Small intestine (tissue), 7 donors: ENCODE results near the gene ADAMTSL1. TPM values are rescaled to one million over a fixed set of nuclear protein-coding genes. Genes with fewer than 3 reads are reported as not detected.

Source experiments
- DNase-seq, 2 donors: peaks; one replicate each; pipeline versions ENCODE4 v3.0.0 to v3.0.0-alpha.2; 2013
- FAIRE-seq: peaks from 2 replicates; lab custom pipeline; 2012; peaks lifted over from hg19 to GRCh38; lab: Jason Lieb, UNC
- H3K27ac ChIP-seq, 3 donors: one replicate each; pipeline ENCODE4 v1.5.1; 2013; ENCODE audit warnings: low read length in 2 of 3, mild to moderate bottlenecking in 2 of 3, control low read depth in 1 of 3, inconsistent platforms in 1 of 3, low read depth in 1 of 3, moderate library complexity in 1 of 3
- H3K27me3 ChIP-seq, 3 donors: one replicate each; pipeline ENCODE4 v1.6.1; 2013; ENCODE audit warnings: low read length in 3 of 3, inconsistent platforms in 1 of 3; ENCODE audit not compliant: control insufficient read depth in 3 of 3, insufficient read depth in 3 of 3
- H3K36me3 ChIP-seq, 3 donors: one replicate each; pipeline ENCODE4 v1.6.1; 2013; ENCODE audit warnings: low read length in 3 of 3, inconsistent platforms in 1 of 3, low read depth in 1 of 3, mild to moderate bottlenecking in 1 of 3, moderate library complexity in 1 of 3; ENCODE audit not compliant: control insufficient read depth in 3 of 3, insufficient read depth in 2 of 3
- H3K4me1 ChIP-seq, 3 donors: one replicate each; pipeline ENCODE4 v1.6.1; 2013; ENCODE audit warnings: low read length in 2 of 3, inconsistent platforms in 1 of 3, low read depth in 1 of 3, mild to moderate bottlenecking in 1 of 3, moderate library complexity in 1 of 3; ENCODE audit not compliant: control insufficient read depth in 3 of 3, insufficient read depth in 2 of 3
- H3K4me3 ChIP-seq, 3 donors: one replicate each; pipeline ENCODE4 v1.5.1; 2013; ENCODE audit warnings: low read length in 3 of 3, control low read depth in 1 of 3, inconsistent platforms in 1 of 3, low read depth in 1 of 3, mild to moderate bottlenecking in 1 of 3, moderate library complexity in 1 of 3
- H3K9me3 ChIP-seq, 2 donors: one replicate each; pipeline ENCODE4 v1.6.1; 2013; ENCODE audit warnings: low read depth in 1 of 2, low read length in 1 of 2; ENCODE audit not compliant: control insufficient read depth in 2 of 2, insufficient read depth in 1 of 2
- WGBS, 3 donors: extraction: QIAGEN DNeasy Blood & Tissue Kit; methylation state at CpG; one replicate each; pipeline ENCODE4 v1.1.7; 2013; 5-methylcytosine and 5-hydroxymethylcytosine counted together
- polyA plus RNA-seq, 4 donors: library from polyadenylated mRNA; stranded (reverse) in 3 of 4; unstranded in 1 of 4; fragments of 200-250 nt in 3 of 4; fragments of 120-200 nt in 1 of 4; gene quantifications; one replicate each; pipeline versions ENCODE4 v1.2.1 to v1.2.3, GENCODE V29; 2013
- donor health status: healthy with polysubstance abuse.
- donor health status: control.
- donor health status: control.
- donor health status: Bipolar disorder and iron deficiency.
- donor health status: healthy.

The ADAMTSL1 gene
- polyA plus RNA-seq, 4 donors: 0.97 to 1.6 TPM; not detected in 2

- no peak for FAIRE-seq
Measured at GRCh38 chr9:18632632-18633403, 158.9 kb downstream of the ADAMTSL1 start.

DNA sequence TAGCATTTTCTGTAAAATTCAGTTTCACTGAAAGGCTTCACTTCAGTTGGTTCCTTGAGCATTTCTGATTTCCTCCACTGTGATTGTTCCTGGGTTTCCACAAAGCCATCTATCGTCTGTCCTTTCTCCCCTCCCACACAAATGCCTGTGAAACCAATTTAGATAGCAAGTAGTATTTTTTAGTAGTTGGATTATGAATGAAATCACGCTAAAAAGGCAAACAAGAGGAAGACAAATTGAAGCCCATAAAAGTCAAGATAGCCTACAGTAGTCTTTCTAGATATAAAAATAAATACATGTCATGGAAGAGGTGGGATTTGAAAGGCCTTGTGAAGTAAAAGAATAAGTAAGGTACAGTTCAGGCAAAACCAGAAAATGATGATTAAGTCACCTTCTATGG, 162.8 kb downstream of the ADAMTSL1 start:
- no peaks in the 10 kb centered on the region for H3K27me3 ChIP-seq
- FAIRE-seq: no peak
- DNase-seq: no peak
- WGBS, 3 donors: 28 to 46% (median 43%) methylated on average over 2 of the region's 2 CpGs
- H3K4me1 ChIP-seq: no peaks in the 10 kb centered on the region
- H3K27ac ChIP-seq: no peak overlapping the region
- no peak overlapping the region for H3K4me3 ChIP-seq
- H3K9me3 ChIP-seq: no peaks in the 10 kb centered on the region
- no peaks in the 10 kb centered on the region for H3K36me3 ChIP-seq

More at GRCh38 chr9:18632632-18633403, 158.9 kb downstream of the ADAMTSL1 start:
- DNase-seq: no peak
- H3K4me3 ChIP-seq: no peak overlapping the region
- no peaks in the 10 kb centered on the region for H3K9me3 ChIP-seq
- no peaks in the 10 kb centered on the region for H3K27me3 ChIP-seq
- H3K4me1 ChIP-seq: no peaks in the 10 kb centered on the region
- 47 to 75% (median 60%) methylated on average over 5 of the region's 5 CpGs for WGBS, 3 donors
- H3K27ac ChIP-seq: peak overlapping the region in 1 of 3 donors; percentile 45
- no peaks in the 10 kb centered on the region for H3K36me3 ChIP-seq

- H3K4me1 ChIP-seq: no peaks in the 10 kb centered on the region
- FAIRE-seq (no peak), DNase-seq (no peak)
- WGBS, 3 donors: 65 to 73% (median 69%) methylated on average over 7 of the region's 7 CpGs
- H3K9me3 ChIP-seq: no peaks in the 10 kb centered on the region
- H3K27ac ChIP-seq: no peak overlapping the region
- H3K4me3 ChIP-seq: no peak overlapping the region
- no peaks in the 10 kb centered on the region for H3K27me3 ChIP-seq
- H3K36me3 ChIP-seq: no peaks in the 10 kb centered on the region
Measured at GRCh38 chr9:18638371-18639249, 164.7 kb downstream of the ADAMTSL1 start.

- FAIRE-seq (no peak), DNase-seq (no peak)
- WGBS, 3 donors: 75 to 90% (median 80%) methylated on average over 4 of the region's 4 CpGs
- Histone ChIP-seq H3K27ac (no peak overlapping the region), H3K27me3 (no peaks in the 10 kb centered on the region), H3K9me3 (no peaks in the 10 kb centered on the region), H3K4me1 (no peaks in the 10 kb centered on the region), H3K36me3 (no peaks in the 10 kb centered on the region), H3K4me3 (no peak overlapping the region)
Measured at GRCh38 chr9:18639911-18640310, 166.0 kb downstream of the ADAMTSL1 start.

- Histone ChIP-seq H3K4me3 (no peak overlapping the region), H3K4me1 (no peaks in the 10 kb centered on the region), H3K36me3 (no peaks in the 10 kb centered on the region), H3K27me3 (no peaks in the 10 kb centered on the region), H3K27ac (no peak overlapping the region), H3K9me3 (no peaks in the 10 kb centered on the region)
- DNase-seq (no peak), FAIRE-seq (no peak)
- 80 to 83% (median 80%) methylated on average over 5 of the region's 5 CpGs for WGBS, 3 donors
Measured at GRCh38 chr9:18658804-18659705, 185.1 kb downstream of the ADAMTSL1 start.

DNA sequence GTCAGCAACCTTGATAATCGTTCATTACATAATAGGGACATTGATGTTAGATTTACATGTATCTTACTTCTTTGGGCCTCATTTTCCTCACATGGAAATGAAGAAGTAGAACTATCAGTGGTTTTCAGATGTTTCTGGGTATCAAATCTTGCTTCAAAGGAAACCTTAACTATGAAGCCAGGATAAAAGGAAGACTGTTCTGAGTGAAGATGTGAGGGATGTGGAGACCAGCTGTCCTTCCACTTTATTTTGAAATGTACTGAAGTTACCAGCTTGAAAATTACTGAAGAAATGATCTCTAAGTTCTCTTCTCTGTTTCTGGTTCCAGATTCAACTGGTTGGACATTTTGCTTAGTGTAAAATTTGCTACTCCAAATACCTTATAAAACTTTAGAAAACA, 186.0 kb downstream of the ADAMTSL1 start:
- Histone ChIP-seq H3K27ac (no peak overlapping the region), H3K4me3 (no peak overlapping the region), H3K36me3 (no peaks in the 10 kb centered on the region), H3K27me3 (no peaks in the 10 kb centered on the region), H3K9me3 (no peaks in the 10 kb centered on the region), H3K4me1 (no peaks in the 10 kb centered on the region)
- no peak for FAIRE-seq
- WGBS, 3 donors: 53 to 86% (median 69%) methylated on average over 1 of the region's 1 CpG
- no peak for DNase-seq

DNA sequence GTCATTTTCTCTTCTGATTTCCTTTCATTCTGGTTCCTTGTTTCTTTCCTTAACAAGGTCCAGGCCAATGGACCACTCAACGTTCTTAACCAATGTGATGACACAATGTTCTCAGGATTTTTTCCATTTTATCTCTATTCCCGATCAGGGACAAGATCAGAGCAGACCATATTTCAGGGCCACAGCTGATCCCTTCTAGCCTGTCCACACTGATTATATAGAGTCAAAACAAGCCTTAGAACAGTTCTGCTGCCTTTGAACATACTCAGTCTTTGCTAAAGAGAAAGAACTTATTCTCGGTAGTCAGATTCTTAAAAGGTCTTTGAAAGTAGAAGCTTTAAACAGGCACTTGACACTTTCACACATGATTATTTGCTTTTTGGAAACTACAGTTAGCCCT, 188.4 kb downstream of the ADAMTSL1 start:
- no peak for FAIRE-seq
- H3K4me3 ChIP-seq: no peak overlapping the region
- 78 to 80% (median 78%) methylated on average over 3 of the region's 3 CpGs for WGBS, 3 donors
- H3K27me3 ChIP-seq: no peaks in the 10 kb centered on the region
- no peaks in the 10 kb centered on the region for H3K36me3 ChIP-seq
- no peaks in the 10 kb centered on the region for H3K4me1 ChIP-seq
- H3K9me3 ChIP-seq: no peaks in the 10 kb centered on the region
- DNase-seq: no peak
- H3K27ac ChIP-seq: no peak overlapping the region

DNA sequence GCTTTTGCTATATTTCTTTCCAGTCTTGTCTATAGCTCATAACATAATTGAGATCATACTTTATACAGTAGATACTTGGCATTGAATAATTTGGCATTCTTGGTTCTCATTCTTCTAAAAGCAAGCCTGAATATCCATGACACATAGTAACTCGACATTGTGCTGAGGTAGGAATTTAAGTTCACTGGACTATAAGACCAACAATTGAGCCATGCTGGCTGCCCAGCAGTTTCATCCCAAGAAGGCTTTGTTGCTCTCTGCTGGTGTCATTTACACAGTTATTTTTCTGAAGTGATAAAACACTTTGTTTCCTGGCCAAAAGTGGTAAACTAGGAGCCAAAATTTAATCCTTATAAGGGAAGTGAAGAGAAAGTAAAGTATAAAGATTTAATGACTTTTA, 192.0 kb downstream of the ADAMTSL1 start:
- 71 to 83% (median 76%) methylated on average over 1 of the region's 1 CpG for WGBS, 3 donors
- H3K36me3 ChIP-seq: no peaks in the 10 kb centered on the region
- no peak overlapping the region for H3K27ac ChIP-seq
- no peaks in the 10 kb centered on the region for H3K9me3 ChIP-seq
- DNase-seq (no peak), FAIRE-seq (no peak)
- no peaks in the 10 kb centered on the region for H3K4me1 ChIP-seq
- H3K4me3 ChIP-seq: no peak overlapping the region
- no peaks in the 10 kb centered on the region for H3K27me3 ChIP-seq
